Dermis blood vessel endothelial cell (primary cell): ENCODE data around the gene FOXE1. TPM values are rescaled to one million over a fixed set of nuclear protein-coding genes. Genes with fewer than 3 reads are reported as not detected.
A peak's percentile ranks its signal among the peaks of the same experiment; 100 is the strongest.

Experiments used
- DNase-seq: peaks from one replicate; pipeline ENCODE4 v3.0.0; 2010
- total RNA-seq: library from RNA; depleted of rRNA; stranded (reverse); fragments of >200 nt; gene quantifications from 2 replicates; pipeline ENCODE4 v1.2.3, GENCODE V29; 2014

Gene FOXE1
- total RNA-seq, 1 donor from 2014 or later: 0.17 TPM

DNA sequence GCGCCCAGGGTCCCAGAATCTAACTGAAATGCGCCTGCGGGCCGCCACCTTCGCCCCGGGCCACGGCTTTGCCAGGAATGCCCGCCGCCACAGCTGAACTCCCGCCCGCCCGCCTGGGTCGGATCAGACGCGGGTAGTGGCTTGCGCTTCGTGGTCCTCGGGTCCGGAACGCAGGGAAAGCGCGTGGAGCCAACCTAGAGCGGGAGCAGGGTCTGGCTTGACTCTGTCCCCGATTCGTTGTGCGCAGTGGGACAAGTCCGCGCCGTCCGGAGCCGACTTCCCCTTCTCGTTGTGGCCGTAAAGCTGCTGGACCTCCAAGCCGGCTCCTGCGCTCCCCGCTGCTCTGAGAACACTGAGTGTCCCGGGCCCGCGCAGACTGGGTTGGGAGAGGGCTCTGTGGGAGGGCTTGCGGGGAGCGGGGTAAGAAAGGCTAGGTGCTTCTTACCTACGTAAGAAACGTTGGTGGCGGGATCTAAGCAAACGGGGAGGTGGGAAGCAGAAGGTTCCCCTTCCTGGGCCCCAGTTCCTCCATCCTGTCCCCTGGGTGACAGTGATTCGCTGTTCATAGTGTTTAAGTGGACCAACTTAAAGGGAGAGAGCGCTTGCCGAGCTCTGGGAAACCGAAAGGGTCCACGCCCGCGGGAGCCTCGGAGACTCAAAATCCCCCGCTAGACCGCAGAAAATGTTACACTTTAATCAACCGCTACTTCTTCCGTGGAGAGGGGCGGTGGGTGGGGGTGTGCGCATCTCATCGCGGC lies 4.4 kb upstream of the FOXE1 start:
- DNase-seq: no peak

- DNase-seq: no peak
Observed at GRCh38 chr9:97849980-97850379, 3.0 kb upstream of the FOXE1 start.

GRCh38 chr9:97850746-97851445 lies 2.1 kb upstream of the FOXE1 start:
- DNase-seq: no peak

DNA sequence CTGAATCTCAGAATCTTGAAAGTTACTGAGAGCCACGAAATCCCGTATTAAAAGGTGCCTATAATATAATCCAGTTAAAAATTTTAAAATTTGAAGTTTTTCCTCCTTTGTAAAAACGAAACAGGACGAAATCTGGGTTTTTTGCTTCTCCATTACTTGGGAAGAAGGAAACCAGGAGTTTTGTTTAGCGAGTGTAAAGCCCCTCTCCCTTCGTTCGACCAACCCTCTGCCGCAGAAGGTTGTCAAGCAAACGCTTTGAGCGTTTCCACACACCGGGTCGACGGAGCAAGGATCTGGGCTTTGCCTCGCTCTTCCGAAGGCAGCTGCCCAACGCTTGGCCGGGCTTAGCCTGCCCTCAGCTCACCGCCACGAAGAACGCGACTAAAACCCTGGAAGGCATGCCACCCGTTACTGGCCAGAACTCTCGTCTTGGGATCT lies 1.6 kb upstream of the FOXE1 start:
- DNase-seq: no peak

DNA sequence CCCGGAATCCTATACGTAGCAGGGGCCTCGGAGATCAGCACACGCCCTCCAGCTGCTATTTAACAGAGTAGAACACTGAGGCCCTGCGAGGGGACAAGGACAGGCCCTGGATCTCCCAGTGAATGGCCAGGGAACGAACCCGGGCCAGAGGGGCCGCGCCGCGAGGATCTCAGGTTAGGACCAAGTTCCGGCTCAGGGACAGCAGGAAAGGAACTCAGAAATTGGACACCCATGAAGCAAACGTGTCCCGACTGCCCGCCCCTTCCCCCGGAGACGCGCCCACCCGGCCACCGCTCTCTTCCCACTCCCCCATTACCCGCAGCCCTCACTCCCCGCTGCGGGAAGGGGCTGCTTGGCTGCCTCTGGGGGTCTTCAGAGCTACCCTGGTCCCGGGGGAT lies 1.0 kb upstream of the FOXE1 start:
- DNase-seq: no peak

DNA sequence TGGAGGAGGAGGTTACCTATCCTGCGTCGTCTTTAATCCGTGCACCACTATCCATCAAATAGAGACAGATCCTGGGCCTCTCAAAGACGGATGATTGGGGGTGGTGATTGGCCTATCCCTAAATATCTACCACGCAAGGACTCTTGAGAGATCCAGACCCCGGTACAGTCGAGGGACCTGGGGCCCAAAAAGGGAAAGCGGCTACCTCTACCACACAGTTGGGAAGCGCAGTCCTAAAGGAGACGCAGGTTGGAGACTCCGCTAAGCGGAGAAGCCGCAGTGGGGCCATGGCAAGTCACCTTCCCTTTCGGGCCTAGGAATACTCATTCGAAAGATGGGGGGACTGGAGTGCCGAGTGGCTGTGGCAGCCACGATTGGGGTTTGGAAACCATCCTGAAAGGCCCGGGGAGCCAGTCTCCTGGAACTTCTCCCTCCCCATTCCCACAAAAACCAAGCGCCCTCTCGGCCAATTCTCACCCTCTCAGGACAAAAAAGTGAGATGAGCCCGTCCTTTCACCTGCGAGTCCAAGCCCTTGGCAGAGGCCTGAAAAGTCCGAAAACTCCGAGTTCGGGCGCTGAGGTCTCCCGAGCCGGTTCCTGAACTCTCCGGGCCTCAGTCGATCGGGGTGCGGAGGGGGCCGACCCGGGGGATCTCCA lies 499 bp upstream of the FOXE1 start:
- no peak for DNase-seq

DNA sequence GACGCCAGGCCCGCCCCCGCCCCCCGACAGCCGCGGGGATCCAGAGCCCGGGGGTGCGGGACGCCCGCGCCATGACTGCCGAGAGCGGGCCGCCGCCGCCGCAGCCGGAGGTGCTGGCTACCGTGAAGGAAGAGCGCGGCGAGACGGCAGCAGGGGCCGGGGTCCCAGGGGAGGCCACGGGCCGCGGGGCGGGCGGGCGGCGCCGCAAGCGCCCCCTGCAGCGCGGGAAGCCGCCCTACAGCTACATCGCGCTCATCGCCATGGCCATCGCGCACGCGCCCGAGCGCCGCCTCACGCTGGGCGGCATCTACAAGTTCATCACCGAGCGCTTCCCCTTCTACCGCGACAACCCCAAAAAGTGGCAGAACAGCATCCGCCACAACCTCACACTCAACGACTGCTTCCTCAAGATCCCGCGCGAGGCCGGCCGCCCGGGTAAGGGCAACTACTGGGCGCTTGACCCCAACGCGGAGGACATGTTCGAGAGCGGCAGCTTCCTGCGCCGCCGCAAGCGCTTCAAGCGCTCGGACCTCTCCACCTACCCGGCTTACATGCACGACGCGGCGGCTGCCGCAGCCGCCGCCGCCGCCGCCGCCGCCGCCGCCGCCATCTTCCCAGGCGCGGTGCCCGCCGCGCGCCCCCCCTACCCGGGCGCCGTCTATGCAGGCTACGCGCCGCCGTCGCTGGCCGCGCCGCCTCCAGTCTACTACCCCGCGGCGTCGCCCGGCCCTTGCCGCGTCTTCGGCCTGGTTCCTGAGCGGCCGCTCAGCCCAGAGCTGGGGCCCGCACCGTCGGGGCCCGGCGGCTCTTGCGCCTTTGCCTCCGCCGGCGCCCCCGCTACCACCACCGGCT lies 1.0 kb downstream of the FOXE1 start:
- peak; percentile 50 for DNase-seq

GRCh38 chr9:97854696-97855485 lies 1.9 kb downstream of the FOXE1 start:
- DNase-seq: no peak

- DNase-seq: no peak
Observed at GRCh38 chr9:97855486-97855875, 2.5 kb downstream of the FOXE1 start.

- no peak for DNase-seq
Observed at GRCh38 chr9:97855899-97856298, 2.9 kb downstream of the FOXE1 start.

DNA sequence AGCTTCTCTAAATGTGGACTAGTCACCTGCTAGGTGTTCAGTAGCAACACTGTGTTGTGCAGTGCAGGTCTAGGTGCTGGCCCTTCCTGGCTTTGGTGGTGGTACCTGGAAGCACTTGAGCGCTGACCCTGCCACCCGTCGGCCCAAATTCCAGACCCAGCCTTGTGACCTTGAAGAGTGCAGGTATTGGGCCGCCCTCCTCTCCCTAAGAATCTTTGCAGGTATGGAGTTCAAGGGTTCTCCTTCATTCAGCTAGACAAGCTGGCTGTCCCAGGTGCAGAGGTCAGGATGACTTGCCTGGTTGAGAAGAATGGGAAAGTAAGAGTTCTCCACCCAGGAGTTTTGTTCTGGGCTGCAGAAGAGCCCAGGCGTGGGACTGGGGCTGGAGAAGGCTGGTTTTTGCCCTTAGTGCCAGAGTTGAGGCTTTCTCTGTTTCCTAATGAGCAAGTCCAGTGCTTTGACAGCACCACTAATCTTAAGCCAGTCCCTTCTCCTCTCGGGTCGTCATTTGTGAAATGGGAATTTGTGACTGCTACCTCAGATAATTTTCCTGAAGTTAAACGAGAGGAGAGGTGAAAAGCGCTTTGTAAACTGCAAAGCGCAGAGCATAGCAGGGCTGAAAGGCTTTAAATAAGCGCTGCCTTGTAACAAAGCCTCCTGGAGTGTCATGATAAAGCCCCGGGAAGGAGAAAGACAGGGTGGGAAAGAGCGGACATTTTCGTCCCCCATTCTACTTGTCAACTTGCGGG lies 4.0 kb downstream of the FOXE1 start:
- DNase-seq: no peak

DNA sequence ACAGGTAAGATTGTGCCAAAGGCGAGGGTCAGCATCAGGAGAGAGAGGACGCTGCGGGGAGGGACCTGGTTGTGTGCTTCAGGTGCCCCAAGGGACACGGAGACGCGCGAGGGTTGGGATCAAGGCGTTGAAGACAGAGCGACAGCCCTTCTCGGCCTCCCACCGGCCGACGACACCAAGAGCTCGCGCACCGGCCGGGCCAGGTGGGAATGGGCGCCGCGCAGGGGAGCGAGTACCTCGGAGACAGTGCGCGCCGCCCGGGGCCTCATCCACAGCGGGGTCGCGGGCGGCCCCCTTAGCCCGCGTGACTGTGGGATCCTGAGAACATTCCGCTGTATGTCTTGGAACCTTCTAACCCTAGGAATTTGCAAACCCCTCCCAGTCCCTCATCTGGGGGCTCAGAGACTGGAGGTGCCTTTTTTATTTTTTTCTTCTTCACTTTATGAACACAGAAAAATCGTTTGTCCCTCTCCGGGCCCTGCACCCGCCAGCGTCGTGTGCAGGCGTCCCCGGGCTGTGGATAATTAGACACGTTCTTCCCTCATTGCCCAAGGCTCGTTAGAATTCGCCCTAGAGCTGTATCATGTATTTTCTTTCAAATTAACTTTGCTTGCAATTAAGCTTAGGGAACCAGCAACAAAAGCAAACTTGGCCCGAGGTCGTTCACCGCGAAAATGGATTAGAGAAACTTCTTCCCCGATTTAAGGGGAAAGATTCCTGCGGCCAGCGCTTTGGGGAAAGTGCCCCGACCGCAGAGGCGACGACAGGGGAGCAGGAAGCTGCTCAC lies 4.8 kb downstream of the FOXE1 start:
- no peak for DNase-seq

GRCh38 chr9:97858393-97858713 lies 5.3 kb downstream of the FOXE1 start:
- no peak for DNase-seq

GRCh38 chr9:97858826-97859225 lies 5.8 kb downstream of the FOXE1 start:
- no peak for DNase-seq

DNA sequence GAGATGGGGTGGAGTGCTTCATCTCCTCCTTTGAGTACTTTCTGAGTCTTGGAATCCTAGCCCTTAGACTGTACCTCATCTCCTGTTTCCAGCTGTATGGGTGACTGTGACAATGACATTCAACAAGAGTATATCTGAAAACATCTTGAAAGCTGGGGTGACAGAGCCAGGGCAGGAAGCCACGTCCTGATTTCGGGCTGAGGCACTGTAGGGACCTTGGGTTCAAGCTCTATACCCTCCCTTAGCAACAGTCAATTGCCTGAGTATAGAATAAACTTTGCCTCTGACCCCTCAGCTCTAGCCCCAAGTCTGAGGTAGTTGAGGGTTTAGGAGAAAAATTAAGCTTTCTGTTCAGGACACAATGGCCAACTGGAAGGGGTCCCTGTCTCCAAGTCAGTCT lies 6.3 kb downstream of the FOXE1 start:
- DNase-seq: no peak

DNA sequence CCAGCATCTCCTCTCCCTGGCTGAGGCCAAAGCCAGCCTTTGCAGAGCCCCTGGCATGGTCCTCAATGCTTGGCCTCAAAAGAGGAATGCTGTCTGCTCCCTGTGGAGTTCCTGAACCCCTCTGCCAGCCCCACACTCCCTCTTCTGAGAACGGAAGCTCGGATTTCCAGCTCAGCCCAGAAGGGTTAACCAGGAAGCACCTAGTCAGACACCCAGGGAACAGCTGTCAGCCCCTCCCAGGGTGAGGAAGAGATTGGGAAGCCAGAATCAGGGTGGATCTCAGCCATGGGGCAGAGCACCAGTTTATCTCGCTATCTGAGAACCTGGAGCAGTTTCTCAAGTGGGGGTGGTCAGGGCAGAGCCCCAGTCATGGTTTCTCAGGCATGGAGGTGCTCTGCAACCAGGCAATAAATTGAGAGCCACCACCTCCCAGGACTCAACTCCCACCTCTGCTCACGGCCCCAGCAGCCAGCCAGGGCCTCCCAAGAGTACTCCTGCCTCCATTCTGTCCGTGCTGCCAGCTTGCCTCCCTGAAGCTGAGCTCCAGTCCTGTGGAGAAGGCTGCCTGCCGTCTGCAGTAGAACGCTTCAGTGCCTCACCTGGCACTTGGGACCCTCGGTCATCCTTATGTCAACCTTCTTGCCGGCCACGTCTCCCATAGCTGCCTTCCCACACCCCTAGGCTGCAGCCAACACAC lies 7.6 kb downstream of the FOXE1 start:
- no peak for DNase-seq

- DNase-seq: no peak
Observed at GRCh38 chr9:97861148-97861475, 8.1 kb downstream of the FOXE1 start.

- no peak for DNase-seq
Observed at GRCh38 chr9:97863314-97863713, 10.3 kb downstream of the FOXE1 start.

DNA sequence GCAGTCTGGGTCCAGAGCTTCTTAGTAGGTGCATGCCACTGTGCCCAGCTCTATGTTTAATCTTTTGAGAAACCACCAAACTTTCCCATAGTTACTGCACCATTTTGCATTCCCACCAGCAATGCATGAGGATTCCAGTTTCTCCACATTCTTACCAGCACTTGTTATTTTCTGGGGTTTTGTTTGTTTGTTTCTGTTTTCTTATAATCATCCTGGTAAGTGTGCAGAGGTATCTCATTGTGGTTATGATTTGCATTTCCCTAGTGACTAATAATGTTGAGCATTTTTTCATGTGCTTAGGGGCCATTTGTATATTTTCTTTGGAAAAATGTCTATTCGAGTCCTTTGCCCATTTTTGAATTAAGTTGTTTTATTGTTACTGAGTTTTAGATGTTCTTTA lies 11.4 kb downstream of the FOXE1 start:
- DNase-seq: no peak

DNA sequence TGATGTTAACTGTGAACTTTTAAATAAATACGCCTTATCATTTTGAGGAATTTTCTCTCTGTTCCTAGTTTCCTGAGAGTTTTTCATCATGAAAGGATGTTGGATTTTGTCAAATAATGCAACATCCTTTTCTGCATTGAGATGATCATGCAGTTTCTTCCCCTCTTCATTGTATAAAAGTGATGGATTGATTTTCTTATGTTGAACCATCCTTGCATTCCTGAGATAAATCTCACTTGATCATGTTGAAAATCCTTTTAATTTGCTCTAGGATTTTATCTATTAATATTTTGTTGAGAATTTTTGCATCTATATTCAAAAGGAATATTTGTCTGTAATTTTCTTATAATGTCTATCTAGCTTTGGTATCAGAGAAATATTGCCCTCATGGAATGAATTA lies 13.3 kb downstream of the FOXE1 start:
- no peak for DNase-seq
